GM23338 (cell line): ENCODE results near the gene SNX15. TPM values are rescaled to one million over a fixed set of nuclear protein-coding genes. Genes with fewer than 3 reads are reported as not detected.

ENCODE experiments used
- ATAC-seq: fragments of 200-7000 bp; cut with Tn5 transposase; 3 replicates; pipeline ENCODE4 v1.9.1; 2020
- DNase-seq: peaks from one replicate; pipeline ENCODE4 v3.0.0-alpha.2; 2015; ENCODE audit warnings: low spot score
- H2AFZ ChIP-seq: fragments of 200-600 bp; sonication (generic); 2 replicates; pipeline ENCODE4 v1.8.0; 2016; ENCODE audit warnings: antibody characterized with exemption, mild to moderate bottlenecking, moderate library complexity
- H3F3A ChIP-seq: fragments of 200-600 bp; sonication (generic); replicated peaks from 2 replicates; pipeline ENCODE4 v1.8.0; 2017; ENCODE audit warnings: antibody characterized with exemption, mixed run types, low read depth
- H3K27ac ChIP-seq: fragments of 200-600 bp; sonication (generic); 2 replicates; pipeline ENCODE4 v1.6.1; 2016; ENCODE audit warnings: low read depth
- H3K27me3 ChIP-seq: fragments of 200-600 bp; sonication (generic); 2 replicates; pipeline ENCODE4 v1.8.0; 2016; ENCODE audit warnings: mild to moderate bottlenecking, mixed run types, moderate library complexity; ENCODE audit not compliant: insufficient read depth
- H3K36me3 ChIP-seq: fragments of 200-600 bp; sonication (generic); 2 replicates; pipeline ENCODE4 v1.8.0; 2016; ENCODE audit warnings: mild to moderate bottlenecking; ENCODE audit not compliant: insufficient read depth
- H3K4me1 ChIP-seq: fragments of 200-600 bp; sonication (generic); 2 replicates; pipeline ENCODE4 v1.8.0; 2016; ENCODE audit warnings: mild to moderate bottlenecking, moderate library complexity; ENCODE audit not compliant: insufficient read depth
- H3K4me2 ChIP-seq: fragments of 200-600 bp; sonication (generic); 2 replicates; pipeline ENCODE4 v1.7.1; 2017; ENCODE audit warnings: mixed run types
- H3K4me3 ChIP-seq: fragments of 200-600 bp; sonication (generic); 2 replicates; pipeline ENCODE4 v1.6.1; 2016; ENCODE audit warnings: mixed run types
- H3K79me2 ChIP-seq: fragments of 200-600 bp; sonication (generic); replicated peaks from 2 replicates; pipeline ENCODE4 v1.8.0; 2017; ENCODE audit warnings: mild to moderate bottlenecking; ENCODE audit not compliant: insufficient read depth
- H3K9me2 ChIP-seq: fragments of 200-600 bp; sonication (generic); 2 replicates; pipeline ENCODE4 v1.8.0; 2017; ENCODE audit not compliant: insufficient read depth
- H4K20me1 ChIP-seq: fragments of 200-600 bp; sonication (generic); replicated peaks from 2 replicates; pipeline ENCODE4 v1.8.0; 2017; ENCODE audit warnings: mild to moderate bottlenecking; ENCODE audit not compliant: insufficient read depth
- H3K27ac Mint-ChIP-seq: 2 replicates; pipeline ENCODE4 v1.8.0; 2020; ENCODE audit warnings: inconsistent platforms, mild to moderate bottlenecking, moderate library complexity, mixed read lengths
- H3K27me3 Mint-ChIP-seq: 3 replicates; pipeline ENCODE4 v1.8.0; 2022; ENCODE audit warnings: low read depth, mild to moderate bottlenecking, moderate library complexity, mixed read lengths, inconsistent platforms; ENCODE audit not compliant: insufficient read depth, poor library complexity
- H3K36me3 Mint-ChIP-seq: 3 replicates; pipeline ENCODE4 v1.8.0; 2021; ENCODE audit warnings: low read depth, mild to moderate bottlenecking, inconsistent platforms, moderate library complexity, mixed read lengths
- H3K4me1 Mint-ChIP-seq: 3 replicates; pipeline ENCODE4 v1.8.0; 2020; ENCODE audit warnings: mild to moderate bottlenecking, inconsistent platforms, mixed read lengths
- H3K4me3 Mint-ChIP-seq: 3 replicates; pipeline ENCODE4 v1.8.0; 2021; ENCODE audit warnings: moderate library complexity, mild to moderate bottlenecking, inconsistent platforms, mixed read lengths
- H3K9me3 Mint-ChIP-seq: 3 replicates; pipeline ENCODE4 v1.8.0; 2020; ENCODE audit warnings: moderate library complexity, mild to moderate bottlenecking, inconsistent platforms, mixed read lengths
- CREB1 ChIP-seq: fragments of 250-450 bp; sonication (Bioruptor Pico); IDR thresholded peaks from 2 replicates; pipeline ENCODE4 v1.5.0; 2020; ENCODE audit warnings: low read depth, mild to moderate bottlenecking, moderate library complexity
- EZH2 ChIP-seq: fragments of 200-600 bp; sonication (generic); IDR thresholded peaks from one replicate; pipeline ENCODE4 v1.8.0; 2017; ENCODE audit warnings: antibody characterized with exemption, mild to moderate bottlenecking, low read depth; ENCODE audit not compliant: unreplicated experiment
- EZH2phosphoT487 ChIP-seq: fragments of 200-600 bp; sonication (generic); IDR thresholded peaks from one replicate; pipeline ENCODE4 v1.8.1; 2018; ENCODE audit warnings: antibody characterized with exemption; ENCODE audit not compliant: unreplicated experiment
- JUNB ChIP-seq: IDR thresholded peaks from one replicate; pipeline ENCODE4 v1.6.1; 2016; ENCODE audit warnings: antibody characterized with exemption; ENCODE audit not compliant: unreplicated experiment
- NANOG ChIP-seq: IDR thresholded peaks from 2 replicates; pipeline ENCODE4 v1.6.1; 2016; ENCODE audit warnings: antibody characterized with exemption, borderline replicate concordance
- STAT1 ChIP-seq: IDR thresholded peaks from one replicate; pipeline ENCODE4 v1.6.1; 2016; ENCODE audit warnings: antibody characterized with exemption; ENCODE audit not compliant: unreplicated experiment
- ZNF114 ChIP-seq: fragments of 250-450 bp; sonication (Bioruptor Pico); IDR thresholded peaks from 2 replicates; pipeline ENCODE4 v1.5.0; 2020; ENCODE audit warnings: mild to moderate bottlenecking, moderate library complexity
- polyA plus RNA-seq: library from polyadenylated mRNA; unstranded; fragments of >200 nt; fragmentation: Nextera tagmentation; extraction: Ambion mirVana; gene quantifications from 2 replicates; pipeline ENCODE4 v1.2.1, GENCODE V29; 2016
- total RNA-seq: library from RNA; depleted of rRNA; stranded (reverse); fragments of >200 nt; shearing (Covaris generic); gene quantifications from 2 replicates; pipeline ENCODE4 v1.2.3, GENCODE V29; 2014
- TF ChIP-seq, protein P1 (sequence below): fragments of 250-450 bp; sonication (Bioruptor Pico); IDR thresholded peaks from 2 replicates; pipeline ENCODE4 v1.5.0; 2020; ENCODE audit warnings: mild to moderate bottlenecking, moderate library complexity
- TF ChIP-seq, protein P2 (sequence below): IDR thresholded peaks from one replicate; pipeline ENCODE4 v1.6.1; 2018; ENCODE audit warnings: antibody characterized with exemption; ENCODE audit not compliant: unreplicated experiment

Gene SNX15
- total and polyA plus RNA-seq, 2 experiments from 2014 or later, result 13.0 to 21.4 TPM

DNA sequence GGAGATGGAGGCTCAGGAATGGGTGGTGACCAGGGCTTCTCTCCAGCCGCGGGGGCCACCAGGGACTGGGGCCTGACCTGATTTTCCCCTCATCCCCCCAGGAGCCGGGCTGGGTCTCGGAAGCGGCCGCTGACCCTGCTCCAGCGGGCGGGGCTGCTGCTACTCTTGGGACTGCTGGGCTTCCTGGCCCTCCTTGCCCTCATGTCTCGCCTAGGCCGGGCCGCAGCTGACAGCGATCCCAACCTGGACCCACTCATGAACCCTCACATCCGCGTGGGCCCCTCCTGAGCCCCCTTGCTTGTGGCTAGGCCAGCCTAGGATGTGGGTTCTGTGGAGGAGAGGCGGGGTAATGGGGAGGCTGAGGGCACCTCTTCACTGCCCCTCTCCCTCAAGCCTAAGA is 60.6 kb downstream of the SNX15 start:
- Histone ChIP-seq H3K9me2 (no peaks in the 10 kb centered on the region), H3K4me3 (no peak overlapping the region), H3K4me2 (no peak overlapping the region), H3K27ac (no peak overlapping the region), H3K36me3 (no peaks in the 10 kb centered on the region), H3K27me3 (no peaks in the 10 kb centered on the region), H4K20me1 (peaks cover 6% of the 10 kb centered on the region; the same call in 1 of the 2 replicates), H3F3A (0 out of 2 replicates have a peak, but pooled peaks cover 1% of the 10 kb centered on the region), H2AFZ (no peak overlapping the region), H3K79me2 (peaks cover 16% of the 10 kb centered on the region), H3K4me1 (peaks cover 3% of the 10 kb centered on the region; the same call in 1 of the 2 replicates)
- TF ChIP-seq JUNB, result no peak
- no peak for TF ChIP-seq CREB1 (CRISPR knock-in tag)
- no peak for TF ChIP-seq ZNF114 (CRISPR knock-in tag)
- TF ChIP-seq, protein P1, sequence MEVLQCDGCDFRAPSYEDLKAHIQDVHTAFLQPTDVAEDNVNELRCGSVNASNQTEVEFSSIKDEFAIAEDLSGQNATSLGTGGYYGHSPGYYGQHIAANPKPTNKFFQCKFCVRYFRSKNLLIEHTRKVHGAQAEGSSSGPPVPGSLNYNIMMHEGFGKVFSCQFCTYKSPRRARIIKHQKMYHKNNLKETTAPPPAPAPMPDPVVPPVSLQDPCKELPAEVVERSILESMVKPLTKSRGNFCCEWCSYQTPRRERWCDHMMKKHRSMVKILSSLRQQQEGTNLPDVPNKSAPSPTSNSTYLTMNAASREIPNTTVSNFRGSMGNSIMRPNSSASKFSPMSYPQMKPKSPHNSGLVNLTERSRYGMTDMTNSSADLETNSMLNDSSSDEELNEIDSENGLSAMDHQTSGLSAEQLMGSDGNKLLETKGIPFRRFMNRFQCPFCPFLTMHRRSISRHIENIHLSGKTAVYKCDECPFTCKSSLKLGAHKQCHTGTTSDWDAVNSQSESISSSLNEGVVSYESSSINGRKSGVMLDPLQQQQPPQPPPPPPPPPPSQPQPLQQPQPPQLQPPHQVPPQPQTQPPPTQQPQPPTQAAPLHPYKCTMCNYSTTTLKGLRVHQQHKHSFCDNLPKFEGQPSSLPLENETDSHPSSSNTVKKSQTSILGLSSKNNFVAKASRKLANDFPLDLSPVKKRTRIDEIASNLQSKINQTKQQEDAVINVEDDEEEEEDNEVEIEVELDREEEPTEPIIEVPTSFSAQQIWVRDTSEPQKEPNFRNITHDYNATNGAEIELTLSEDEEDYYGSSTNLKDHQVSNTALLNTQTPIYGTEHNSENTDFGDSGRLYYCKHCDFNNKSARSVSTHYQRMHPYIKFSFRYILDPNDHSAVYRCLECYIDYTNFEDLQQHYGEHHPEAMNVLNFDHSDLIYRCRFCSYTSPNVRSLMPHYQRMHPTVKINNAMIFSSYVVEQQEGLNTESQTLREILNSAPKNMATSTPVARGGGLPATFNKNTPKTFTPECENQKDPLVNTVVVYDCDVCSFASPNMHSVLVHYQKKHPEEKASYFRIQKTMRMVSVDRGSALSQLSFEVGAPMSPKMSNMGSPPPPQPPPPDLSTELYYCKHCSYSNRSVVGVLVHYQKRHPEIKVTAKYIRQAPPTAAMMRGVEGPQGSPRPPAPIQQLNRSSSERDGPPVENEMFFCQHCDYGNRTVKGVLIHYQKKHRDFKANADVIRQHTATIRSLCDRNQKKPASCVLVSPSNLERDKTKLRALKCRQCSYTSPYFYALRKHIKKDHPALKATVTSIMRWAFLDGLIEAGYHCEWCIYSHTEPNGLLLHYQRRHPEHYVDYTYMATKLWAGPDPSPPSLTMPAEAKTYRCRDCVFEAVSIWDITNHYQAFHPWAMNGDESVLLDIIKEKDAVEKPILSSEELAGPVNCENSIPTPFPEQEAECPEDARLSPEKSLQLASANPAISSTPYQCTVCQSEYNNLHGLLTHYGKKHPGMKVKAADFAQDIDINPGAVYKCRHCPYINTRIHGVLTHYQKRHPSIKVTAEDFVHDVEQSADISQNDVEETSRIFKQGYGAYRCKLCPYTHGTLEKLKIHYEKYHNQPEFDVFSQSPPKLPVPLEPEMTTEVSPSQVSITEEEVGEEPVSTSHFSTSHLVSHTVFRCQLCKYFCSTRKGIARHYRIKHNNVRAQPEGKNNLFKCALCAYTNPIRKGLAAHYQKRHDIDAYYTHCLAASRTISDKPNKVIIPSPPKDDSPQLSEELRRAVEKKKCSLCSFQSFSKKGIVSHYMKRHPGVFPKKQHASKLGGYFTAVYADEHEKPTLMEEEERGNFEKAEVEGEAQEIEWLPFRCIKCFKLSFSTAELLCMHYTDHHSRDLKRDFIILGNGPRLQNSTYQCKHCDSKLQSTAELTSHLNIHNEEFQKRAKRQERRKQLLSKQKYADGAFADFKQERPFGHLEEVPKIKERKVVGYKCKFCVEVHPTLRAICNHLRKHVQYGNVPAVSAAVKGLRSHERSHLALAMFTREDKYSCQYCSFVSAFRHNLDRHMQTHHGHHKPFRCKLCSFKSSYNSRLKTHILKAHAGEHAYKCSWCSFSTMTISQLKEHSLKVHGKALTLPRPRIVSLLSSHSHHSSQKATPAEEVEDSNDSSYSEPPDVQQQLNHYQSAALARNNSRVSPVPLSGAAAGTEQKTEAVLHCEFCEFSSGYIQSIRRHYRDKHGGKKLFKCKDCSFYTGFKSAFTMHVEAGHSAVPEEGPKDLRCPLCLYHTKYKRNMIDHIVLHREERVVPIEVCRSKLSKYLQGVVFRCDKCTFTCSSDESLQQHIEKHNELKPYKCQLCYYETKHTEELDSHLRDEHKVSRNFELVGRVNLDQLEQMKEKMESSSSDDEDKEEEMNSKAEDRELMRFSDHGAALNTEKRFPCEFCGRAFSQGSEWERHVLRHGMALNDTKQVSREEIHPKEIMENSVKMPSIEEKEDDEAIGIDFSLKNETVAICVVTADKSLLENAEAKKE (CRISPR knock-in tag), result no peak
- no peak for TF ChIP-seq EZH2phosphoT487
- H3K9me3 Mint-ChIP-seq, result no peaks in the 10 kb centered on the region
- DNase-seq (no peak), ATAC-seq (no peak)
- peaks cover 10% of the 10 kb centered on the region for H3K4me1 Mint-ChIP-seq
- H3K36me3 Mint-ChIP-seq, result peaks cover 8% of the 10 kb centered on the region
- no peak overlapping the region for H3K4me3 Mint-ChIP-seq
- H3K27ac Mint-ChIP-seq, result no peak overlapping the region
- peaks cover 8% of the 10 kb centered on the region for H3K27me3 Mint-ChIP-seq

GRCh38 chr11:65089621-65090020 is 62.4 kb downstream of the SNX15 start:
- Histone ChIP-seq H3K27me3 (no peaks in the 10 kb centered on the region), H3F3A (no peaks in the 10 kb centered on the region), H3K36me3 (no peaks in the 10 kb centered on the region), H3K9me2 (no peaks in the 10 kb centered on the region), H3K27ac (no peak overlapping the region), H2AFZ (no peak overlapping the region), H3K79me2 (peaks cover 5% of the 10 kb centered on the region; the same call in 1 of the 2 replicates), H3K4me3 (no peak overlapping the region), H4K20me1 (no peaks in the 10 kb centered on the region), H3K4me1 (no peaks in the 10 kb centered on the region), H3K4me2 (no peak overlapping the region)
- no peak overlapping the region for H3K27ac Mint-ChIP-seq
- peaks cover 5% of the 10 kb centered on the region; the same call in 1 of the 3 replicates for H3K4me1 Mint-ChIP-seq
- no peak overlapping the region for H3K4me3 Mint-ChIP-seq
- ATAC-seq (no peak), DNase-seq (no peak)
- peaks cover 1% of the 10 kb centered on the region for H3K27me3 Mint-ChIP-seq
- H3K9me3 Mint-ChIP-seq, result no peaks in the 10 kb centered on the region
- H3K36me3 Mint-ChIP-seq, result peaks cover 5% of the 10 kb centered on the region; the same call in 2 of the 3 replicates
- TF ChIP-seq, protein P2, sequence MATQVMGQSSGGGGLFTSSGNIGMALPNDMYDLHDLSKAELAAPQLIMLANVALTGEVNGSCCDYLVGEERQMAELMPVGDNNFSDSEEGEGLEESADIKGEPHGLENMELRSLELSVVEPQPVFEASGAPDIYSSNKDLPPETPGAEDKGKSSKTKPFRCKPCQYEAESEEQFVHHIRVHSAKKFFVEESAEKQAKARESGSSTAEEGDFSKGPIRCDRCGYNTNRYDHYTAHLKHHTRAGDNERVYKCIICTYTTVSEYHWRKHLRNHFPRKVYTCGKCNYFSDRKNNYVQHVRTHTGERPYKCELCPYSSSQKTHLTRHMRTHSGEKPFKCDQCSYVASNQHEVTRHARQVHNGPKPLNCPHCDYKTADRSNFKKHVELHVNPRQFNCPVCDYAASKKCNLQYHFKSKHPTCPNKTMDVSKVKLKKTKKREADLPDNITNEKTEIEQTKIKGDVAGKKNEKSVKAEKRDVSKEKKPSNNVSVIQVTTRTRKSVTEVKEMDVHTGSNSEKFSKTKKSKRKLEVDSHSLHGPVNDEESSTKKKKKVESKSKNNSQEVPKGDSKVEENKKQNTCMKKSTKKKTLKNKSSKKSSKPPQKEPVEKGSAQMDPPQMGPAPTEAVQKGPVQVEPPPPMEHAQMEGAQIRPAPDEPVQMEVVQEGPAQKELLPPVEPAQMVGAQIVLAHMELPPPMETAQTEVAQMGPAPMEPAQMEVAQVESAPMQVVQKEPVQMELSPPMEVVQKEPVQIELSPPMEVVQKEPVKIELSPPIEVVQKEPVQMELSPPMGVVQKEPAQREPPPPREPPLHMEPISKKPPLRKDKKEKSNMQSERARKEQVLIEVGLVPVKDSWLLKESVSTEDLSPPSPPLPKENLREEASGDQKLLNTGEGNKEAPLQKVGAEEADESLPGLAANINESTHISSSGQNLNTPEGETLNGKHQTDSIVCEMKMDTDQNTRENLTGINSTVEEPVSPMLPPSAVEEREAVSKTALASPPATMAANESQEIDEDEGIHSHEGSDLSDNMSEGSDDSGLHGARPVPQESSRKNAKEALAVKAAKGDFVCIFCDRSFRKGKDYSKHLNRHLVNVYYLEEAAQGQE, result no peak
- no peak for TF ChIP-seq EZH2
- TF ChIP-seq JUNB, result no peak
- TF ChIP-seq NANOG, result no peak
- TF ChIP-seq STAT1, result no peak
- no peak for TF ChIP-seq EZH2phosphoT487
- TF ChIP-seq CREB1 (CRISPR knock-in tag), result no peak
